Stimulated activated CD8-positive, alpha-beta memory T cell treated with anti-CD3 and anti-CD28 coated beads, Interleukin-15, amount 100 ng/mL, for 24 hours (primary cell): ENCODE measurements around the gene CDHR3.

Experiments used
- DNase-seq: peaks from one replicate; pipeline ENCODE4 v3.0.0-alpha.2; 2020; ENCODE audit warnings: low read depth

CDHR3 gene

DNA sequence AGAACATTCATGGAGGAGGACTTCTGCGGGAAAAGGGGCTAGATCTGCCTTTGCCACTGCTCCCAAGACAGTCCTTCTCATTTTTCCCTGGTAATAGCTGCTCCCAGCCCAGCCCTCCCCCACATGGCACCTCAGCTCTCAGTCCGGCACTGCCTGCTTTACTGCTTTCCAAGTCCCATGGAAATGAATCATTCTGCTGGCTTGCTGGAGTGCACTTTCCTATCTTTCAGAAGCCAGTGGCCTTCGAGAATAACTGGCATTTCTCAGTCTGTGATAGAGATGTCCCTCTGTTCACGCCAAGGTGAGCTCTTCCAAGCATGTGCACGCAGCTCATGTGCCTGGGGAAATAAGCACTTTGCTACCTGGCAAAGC, 87.7 kb downstream of the CDHR3 start:
- DNase-seq = no peak

DNA sequence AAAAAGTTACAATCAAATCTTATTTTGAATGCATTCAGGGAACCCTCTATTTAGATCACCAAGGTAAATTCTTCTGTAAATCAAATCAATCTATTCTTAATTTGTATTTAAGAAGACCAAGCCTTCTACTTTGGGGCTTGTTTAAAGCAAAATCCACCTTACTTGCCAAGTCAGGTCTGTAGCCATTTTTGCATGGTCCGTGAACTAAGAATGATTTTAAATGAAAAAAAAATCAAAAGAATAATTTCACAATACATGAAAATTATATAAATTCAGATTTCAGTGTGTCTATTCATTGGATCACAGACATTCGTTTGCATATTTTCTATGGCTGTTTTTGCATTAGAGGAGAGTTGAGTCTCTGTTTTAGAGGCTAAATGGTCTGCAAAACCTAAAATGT, 89.6 kb downstream of the CDHR3 start:
- DNase-seq = no peak

GRCh38 chr7:106053109-106053508, 90.0 kb downstream of the CDHR3 start:
- no peak for DNase-seq

- DNase-seq = no peak
Measured at GRCh38 chr7:106054156-106054910, 91.3 kb downstream of the CDHR3 start.

DNA sequence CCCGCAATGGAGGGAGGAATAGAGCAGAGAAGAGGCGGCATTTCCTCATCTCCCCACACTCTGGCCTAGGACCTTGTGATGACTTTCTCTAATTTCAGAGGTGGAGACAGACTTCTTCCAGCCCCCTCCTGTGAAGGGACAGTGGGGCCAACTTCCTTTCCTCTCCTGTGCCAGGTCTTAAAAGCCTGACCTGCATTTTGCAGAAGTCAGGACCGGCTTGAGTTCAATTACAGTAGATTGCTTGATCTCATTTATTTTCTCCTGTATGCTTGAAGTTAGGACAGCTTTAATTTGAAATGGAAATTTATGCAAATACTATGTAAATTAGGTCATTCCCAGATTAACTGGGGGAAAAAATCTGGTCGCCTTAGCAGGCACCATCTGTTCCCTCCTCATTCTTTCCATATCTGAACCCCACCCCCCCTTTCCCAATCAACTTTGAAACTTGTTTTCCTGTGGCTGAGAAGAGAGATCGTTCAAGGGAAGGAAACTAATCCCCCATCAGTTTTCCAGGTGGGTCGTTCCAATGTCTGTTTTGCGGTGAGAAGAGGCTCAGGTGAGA, 92.0 kb downstream of the CDHR3 start:
- no peak for DNase-seq

DNA sequence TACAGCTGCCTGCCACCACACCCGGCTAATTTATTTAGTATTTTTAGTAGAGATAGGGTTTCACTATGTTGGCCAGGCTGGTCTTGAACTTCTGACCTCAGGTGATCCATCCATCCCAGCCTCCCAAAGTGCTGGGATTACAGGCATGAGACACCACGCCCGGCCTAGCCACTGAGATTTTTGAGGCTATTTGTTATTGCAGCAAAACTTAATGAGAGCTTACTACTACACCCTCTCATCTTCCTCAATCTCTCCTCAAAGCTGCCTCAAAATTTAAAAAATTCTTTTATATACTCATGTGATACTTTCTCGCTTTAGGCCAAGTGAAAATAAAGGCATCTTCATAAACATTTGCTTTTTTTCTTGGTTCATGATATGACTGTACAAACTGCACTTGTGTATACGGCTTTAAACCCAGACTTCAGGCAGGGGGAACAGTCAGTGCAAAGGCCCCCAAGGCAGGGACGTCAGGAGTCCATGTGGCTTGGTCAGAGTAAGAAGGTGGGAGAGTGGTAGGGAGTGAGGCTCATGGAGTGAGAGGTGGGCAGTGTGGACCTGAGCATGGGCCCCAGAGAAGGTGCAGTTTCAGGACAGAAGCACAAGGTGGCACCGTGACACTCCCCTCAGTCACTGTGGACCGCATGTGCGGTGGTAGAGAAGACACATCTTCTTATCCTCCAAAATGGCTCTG, 93.6 kb downstream of the CDHR3 start:
- peak; percentile 27 for DNase-seq

DNA sequence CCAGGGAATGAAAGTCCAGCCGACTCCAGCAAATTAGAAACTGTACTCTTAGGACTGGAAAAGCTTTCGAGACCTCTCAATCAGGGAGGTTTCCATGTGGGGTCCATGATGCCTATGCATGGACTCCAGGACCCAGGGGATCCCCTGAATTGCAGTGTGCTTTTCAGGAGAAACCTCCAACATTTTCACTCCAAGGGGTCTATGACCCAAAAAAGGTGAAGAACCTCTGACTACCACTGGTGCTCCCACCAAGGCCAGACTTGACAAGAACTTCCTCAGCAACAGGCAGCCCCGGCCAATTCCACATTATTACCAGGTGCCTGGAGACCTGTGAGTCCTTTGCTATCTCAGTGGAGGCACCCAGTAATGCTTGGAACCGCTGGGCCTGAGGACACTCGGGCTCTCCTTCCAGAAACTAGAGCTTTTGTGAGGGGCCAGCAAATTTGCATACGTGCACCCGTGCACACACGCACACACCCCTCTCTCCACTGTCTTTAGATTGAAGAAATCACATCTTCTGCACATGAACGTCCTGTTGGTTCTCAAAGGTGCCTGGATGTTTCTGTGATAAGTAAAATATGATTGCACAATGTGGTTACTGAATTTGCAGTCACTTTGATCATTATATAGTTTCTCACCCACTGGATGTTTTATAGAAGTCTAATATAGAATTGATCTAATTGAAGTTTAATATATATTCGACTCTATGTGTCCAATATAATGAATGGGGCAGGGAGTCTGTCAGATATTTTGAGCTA, 94.3 kb downstream of the CDHR3 start:
- DNase-seq = no peak

DNA sequence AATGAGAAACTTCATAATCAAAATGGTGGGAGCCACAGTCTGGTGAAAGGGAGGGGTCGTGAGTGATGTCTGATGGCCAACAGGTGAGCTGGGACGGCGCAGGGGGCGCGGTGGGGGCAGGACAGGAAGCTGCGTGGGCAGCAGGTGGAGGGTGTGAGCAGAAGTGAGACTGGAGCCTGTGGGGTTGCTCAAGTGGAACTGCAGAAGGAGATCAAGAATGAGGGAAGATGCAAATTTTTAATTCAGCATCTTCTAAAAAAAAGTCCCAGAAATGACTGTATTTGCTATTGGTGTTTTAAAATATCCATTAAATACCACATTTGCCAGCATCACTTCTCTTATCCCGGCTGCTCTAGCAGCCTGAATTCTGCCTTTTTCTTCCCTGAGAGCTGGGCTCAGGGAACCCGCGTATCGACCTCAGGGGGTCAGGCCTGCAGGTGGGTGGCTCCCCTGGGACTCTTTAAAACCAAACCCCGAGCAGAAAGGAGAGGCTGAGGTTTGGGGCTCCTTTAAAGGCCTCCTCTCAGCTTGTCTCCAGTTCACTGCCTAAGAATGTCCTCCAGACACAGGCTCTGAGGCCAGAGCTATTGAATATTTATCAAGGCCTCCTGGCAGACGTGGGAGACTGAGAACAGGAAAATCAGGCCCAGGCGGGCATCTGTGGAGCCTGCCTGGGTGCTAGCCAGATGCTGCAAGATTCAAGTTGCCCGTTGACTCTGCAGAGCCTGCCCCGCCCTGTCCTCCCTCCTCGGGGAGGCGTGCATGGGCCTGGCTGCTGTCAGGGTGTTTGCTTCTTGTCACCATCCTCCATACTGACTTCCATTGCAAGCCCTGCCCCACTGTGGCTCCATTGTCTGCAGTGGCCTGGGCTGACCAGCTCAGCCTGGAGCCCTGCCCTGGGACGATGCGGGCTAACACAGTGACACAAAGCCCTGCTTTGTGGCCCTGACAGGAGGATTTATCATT, 95.2 kb downstream of the CDHR3 start:
- DNase-seq = no peak

GRCh38 chr7:106058928-106059324, 95.9 kb downstream of the CDHR3 start:
- no peak for DNase-seq

DNA sequence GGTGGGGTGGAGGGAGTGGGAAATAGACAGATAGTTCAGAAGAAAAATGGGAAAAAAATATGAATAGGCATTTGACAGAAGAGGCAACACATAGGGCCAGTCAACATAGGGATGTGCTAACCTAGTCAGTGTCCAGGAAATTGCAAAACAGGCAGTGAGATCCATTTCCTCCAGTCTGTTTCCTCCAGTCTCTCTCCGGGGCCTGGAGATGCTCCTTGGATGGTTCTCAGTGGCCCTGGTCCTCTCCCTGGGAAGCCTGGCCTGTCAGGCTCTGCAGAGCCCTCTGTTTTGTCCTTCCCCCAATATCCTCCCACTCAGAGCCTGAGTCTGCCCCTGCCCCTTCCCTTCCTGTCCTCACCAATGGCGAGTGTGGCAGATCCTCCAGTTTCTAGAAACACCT, 96.5 kb downstream of the CDHR3 start:
- no peak for DNase-seq

DNA sequence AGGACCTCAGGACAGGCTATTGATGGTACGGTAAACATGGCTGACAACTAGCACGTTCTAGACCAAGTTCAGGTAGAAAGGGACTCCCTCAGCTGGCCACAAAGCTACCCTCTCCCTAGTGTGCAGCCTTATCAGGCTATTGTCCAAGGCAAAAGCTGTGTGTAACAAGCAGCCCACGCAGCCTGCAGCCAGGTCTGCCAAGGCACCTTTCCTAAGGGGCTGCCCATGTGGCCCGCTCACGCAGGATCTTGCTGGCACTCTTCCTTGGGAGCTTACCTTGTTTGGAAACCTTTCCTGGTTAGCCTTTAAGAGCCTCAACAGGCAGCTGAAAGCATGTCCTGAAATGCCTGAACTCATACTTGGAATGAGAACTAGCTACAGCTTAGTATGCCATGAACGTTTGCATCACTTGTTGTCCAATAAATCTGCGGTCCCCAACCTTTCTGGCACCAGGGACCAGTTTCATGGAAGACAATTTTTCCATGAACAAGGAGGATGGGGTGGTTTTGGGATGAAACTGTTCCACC, 97.4 kb downstream of the CDHR3 start:
- DNase-seq = no peak

GRCh38 chr7:106061301-106061979, 98.4 kb downstream of the CDHR3 start:
- no peak for DNase-seq

DNA sequence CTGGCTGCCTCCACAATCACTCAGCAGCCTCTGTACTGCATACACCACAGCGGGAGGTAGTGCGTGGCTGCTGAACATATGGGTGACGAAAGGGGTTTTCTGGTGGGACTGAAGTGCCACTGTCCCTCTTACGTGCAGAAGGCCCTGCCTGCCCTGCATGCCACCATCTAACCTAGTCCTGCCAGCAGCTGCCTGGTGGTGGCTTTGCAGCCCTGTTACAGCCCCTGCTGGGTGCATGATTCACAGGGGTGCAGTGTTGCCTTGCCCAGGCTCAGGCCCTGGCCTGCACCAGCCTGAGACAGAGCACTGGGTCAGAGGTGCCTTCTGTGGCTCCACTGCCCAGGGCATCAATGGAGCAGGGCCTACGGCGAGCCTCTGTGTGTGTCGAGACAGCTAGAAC, 98.9 kb downstream of the CDHR3 start:
- no peak for DNase-seq

GRCh38 chr7:106062521-106062931, 99.5 kb downstream of the CDHR3 start:
- DNase-seq = no peak

- no peak for DNase-seq
Measured at GRCh38 chr7:106063024-106063423, 100.0 kb downstream of the CDHR3 start.

DNA sequence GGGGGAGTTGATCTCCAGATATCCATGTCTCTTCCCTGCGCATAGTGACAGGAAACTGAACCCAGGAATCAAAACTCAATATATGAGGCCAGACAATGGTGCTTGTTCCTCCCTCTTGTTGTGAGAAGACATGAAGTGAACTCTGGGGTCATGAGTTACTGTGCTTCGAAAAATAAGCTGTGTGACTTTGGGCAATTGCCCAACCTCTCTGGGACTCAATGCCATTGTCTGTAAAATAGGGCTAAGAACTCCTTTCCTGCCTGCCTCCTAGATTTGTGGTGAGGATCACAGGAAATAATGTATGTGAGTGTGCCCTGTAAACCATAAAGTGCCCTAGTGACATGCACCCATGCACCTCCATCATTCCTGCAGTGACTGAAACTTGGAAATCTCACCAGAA, 100.6 kb downstream of the CDHR3 start:
- DNase-seq = no peak

DNA sequence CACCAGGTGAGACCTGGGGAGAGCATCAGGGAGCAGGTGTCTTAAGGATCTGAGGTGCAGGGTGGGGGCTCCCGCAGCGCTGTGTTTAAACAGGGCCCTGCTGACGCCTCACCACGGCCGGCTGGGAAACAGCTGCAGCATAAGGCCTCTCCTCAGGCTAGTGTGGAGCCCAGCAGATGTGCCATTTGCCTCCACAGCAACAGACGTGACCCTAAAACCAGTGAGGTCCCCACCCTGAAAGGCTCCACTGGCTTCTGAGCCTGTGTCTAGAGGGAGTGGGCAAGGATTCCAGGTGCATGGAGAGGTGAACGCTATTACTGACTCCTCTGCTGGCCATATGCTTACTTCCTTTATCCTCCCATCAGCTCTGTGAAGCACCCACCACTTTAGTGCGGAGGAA, 101.3 kb downstream of the CDHR3 start:
- DNase-seq = no peak

DNA sequence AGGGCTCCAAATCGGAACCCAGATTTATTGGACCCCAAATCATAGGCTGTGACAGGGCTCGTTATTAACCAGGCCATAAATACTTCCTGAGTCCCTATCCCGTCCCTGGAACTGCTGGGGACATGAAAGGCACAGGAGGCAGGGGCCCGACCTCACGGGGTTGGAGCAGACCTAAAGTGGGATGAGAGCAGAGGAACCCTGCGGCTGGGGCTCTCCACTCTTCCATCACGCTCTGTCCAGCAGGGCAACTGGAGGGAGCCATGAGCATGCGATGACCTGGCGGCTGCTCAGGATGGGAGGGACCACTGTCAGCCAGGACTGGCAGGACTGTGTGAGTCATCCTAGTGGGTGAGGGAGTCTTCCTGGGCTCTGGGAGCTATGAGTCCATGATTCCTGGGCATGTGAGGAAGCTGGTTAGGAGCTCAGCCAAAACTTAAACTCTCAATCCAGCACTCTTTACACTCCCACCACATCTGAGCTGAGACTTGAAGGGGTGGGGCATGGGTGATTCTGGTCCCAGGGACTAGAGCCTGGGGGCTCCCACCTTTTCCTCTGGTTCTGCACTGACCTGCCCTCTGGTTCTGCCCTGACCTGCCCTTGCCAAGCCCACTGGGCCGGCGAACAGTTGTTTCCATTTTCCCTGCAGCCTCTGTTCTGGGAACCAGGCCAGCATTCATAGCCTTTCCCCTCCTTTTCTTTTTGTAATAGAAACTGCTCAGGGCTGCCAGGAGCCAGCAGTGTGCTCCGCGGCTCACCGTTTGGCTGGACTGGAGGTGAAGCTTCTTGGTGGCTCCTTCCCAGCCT, 101.9 kb downstream of the CDHR3 start:
- no peak for DNase-seq

GRCh38 chr7:106065575-106066500, 102.8 kb downstream of the CDHR3 start:
- no peak for DNase-seq
